K562 (cell line): ENCODE data around the gene ALK. TPM values are rescaled to one million over a fixed set of nuclear protein-coding genes. Genes with fewer than 3 reads are reported as not detected.

Experiments
- ATAC-seq: fragments of 200-7000 bp; cut with Tn5 transposase; 3 replicates; pipeline ENCODE4 v1.9.1; 2020; ENCODE audit warnings: moderate library complexity
- BruUV-seq: library from RNA; stranded (reverse); fragments of 400-500 nt; replicated peaks from 2 replicates; lab custom pipeline; 2021; lab: Mats Ljungman, UMichigan
- CTCF ChIA-PET: fragments of 300-600 bp; formaldehyde crosslinking; extraction: SDS; loops from one replicate; lab custom pipeline; 2021; ENCODE audit warnings: low intra/inter-chr PET ratio; lab: Yijun Ruan, JAX
- POLR2A ChIA-PET: fragments of 300-600, 350-650 bp; sonication (Branson Sonifier 250); formaldehyde crosslinking; extraction: SDS; loops from one replicate; lab custom pipeline; 2021; ENCODE audit warnings: antibody characterized with exemption, inconsistent platforms; lab: Yijun Ruan, JAX
- DNase-seq, 4 experiments: peaks; one replicate each; pipeline versions ENCODE4 v3.0.0 to v3.0.0-alpha.2; 2011 to 2018; ENCODE audit warnings: low spot score in 3 of 4, mixed read lengths in 3 of 4; ENCODE audit errors: extremely low read depth in 1 of 4
- FAIRE-seq: peaks from 2 replicates; lab custom pipeline; 2011; peaks lifted over from hg19 to GRCh38; lab: Jason Lieb, UNC
- H2AFZ ChIP-seq: 2 replicates; pipeline ENCODE4 v1.6.0; 2011; ENCODE audit warnings: low read depth, low read length, control low read depth, inconsistent platforms
- H3K27ac ChIP-seq: fragments of 200-600 bp; 3 replicates; pipeline ENCODE4 v1.8.0; 2011; ENCODE audit warnings: low read depth, mild to moderate bottlenecking, control low read depth, inconsistent platforms, low read length, moderate library complexity, mixed read lengths; ENCODE audit errors: extremely low read depth
- H3K27me3 ChIP-seq, 2 experiments: fragments of 300-600 bp in 1 of 2; 2 replicates in 1 of 2; 3 replicates in 1 of 2; pipeline versions ENCODE4 v1.6.0 to v1.8.0; 2011; ENCODE audit warnings: inconsistent platforms in 2 of 2, low read length in 2 of 2, mild to moderate bottlenecking in 1 of 2, mixed read lengths in 1 of 2, moderate library complexity in 1 of 2; ENCODE audit not compliant: control insufficient read depth in 2 of 2, insufficient read depth in 2 of 2
- H3K36me3 ChIP-seq: fragments of 300-600 bp; 3 replicates; pipeline ENCODE4 v1.8.0; 2011; ENCODE audit warnings: mild to moderate bottlenecking, low read length, inconsistent platforms; ENCODE audit not compliant: control insufficient read depth, insufficient read depth
- H3K4me1 ChIP-seq, 2 experiments: fragments of 200-600 bp in 1 of 2; replicated peaks in 1 of 2; 2 replicates in 1 of 2; 3 replicates in 1 of 2; pipeline versions ENCODE4 v1.5.1 to v1.8.0; 2011; ENCODE audit warnings: inconsistent platforms in 2 of 2, low read length in 2 of 2, mild to moderate bottlenecking in 1 of 2, mixed read lengths in 1 of 2, moderate library complexity in 1 of 2; ENCODE audit not compliant: control insufficient read depth in 2 of 2, insufficient read depth in 2 of 2
- H3K4me2 ChIP-seq: 2 replicates; pipeline ENCODE4 v1.6.1; 2011; ENCODE audit warnings: low read length, control low read depth, inconsistent platforms, mixed read lengths; ENCODE audit not compliant: insufficient read depth
- H3K4me3 ChIP-seq: fragments of 200-600 bp; sonication (generic), shearing (Covaris generic); 2 replicates; pipeline ENCODE4 v1.5.1; 2016; ENCODE audit warnings: control low read depth, inconsistent platforms
- H3K79me2 ChIP-seq: fragments of 200-600 bp; 3 replicates; pipeline ENCODE4 v1.8.0; 2011; ENCODE audit warnings: low read length, inconsistent platforms; ENCODE audit not compliant: control insufficient read depth, insufficient read depth
- H3K9ac ChIP-seq, 2 experiments: 2 replicates each; pipeline versions ENCODE4 v1.6.0 to v1.6.1; 2011; ENCODE audit warnings: low read depth in 2 of 2, low read length in 2 of 2, control low read depth in 1 of 2, inconsistent platforms in 1 of 2, mild to moderate bottlenecking in 1 of 2, mixed read lengths in 1 of 2; ENCODE audit not compliant: insufficient read depth in 1 of 2
- H3K9me1 ChIP-seq: one replicate; pipeline ENCODE4 v1.6.0; 2011; ENCODE audit warnings: inconsistent platforms, mild to moderate bottlenecking, low read length, moderate library complexity; ENCODE audit not compliant: control insufficient read depth, insufficient read depth
- H3K9me3 ChIP-seq: replicated peaks from 2 replicates; pipeline ENCODE4 v1.5.1; 2011; ENCODE audit warnings: low read depth, low read length, inconsistent platforms; ENCODE audit not compliant: control insufficient read depth, insufficient read depth
- H4K20me1 ChIP-seq: replicated peaks from 2 replicates; pipeline ENCODE4 v1.6.1; 2011; ENCODE audit warnings: low read length, inconsistent platforms, mixed read lengths; ENCODE audit not compliant: control insufficient read depth, insufficient read depth
- HDAC3 ChIP-seq: fragments of 450-650 bp; IDR thresholded peaks from 2 replicates; pipeline ENCODE4 v1.6.1; 2018; ENCODE audit warnings: borderline replicate concordance, mild to moderate bottlenecking, moderate library complexity; ENCODE audit not compliant: partially characterized antibody
- HNRNPK ChIP-seq: fragments of 200-400 bp; formaldehyde crosslinking; IDR thresholded peaks from one replicate; pipeline ENCODE4 v1.6.1; 2018; ENCODE audit warnings: mild to moderate bottlenecking, low read depth, low read length; ENCODE audit not compliant: poor library complexity, severe bottlenecking
- KLF16 ChIP-seq: IDR thresholded peaks from 2 replicates; pipeline ENCODE4 v1.6.1; 2016; ENCODE audit warnings: antibody characterized with exemption
- L3MBTL2 ChIP-seq: fragments of 450-650 bp; IDR thresholded peaks from 2 replicates; pipeline ENCODE4 v1.6.1; 2016; ENCODE audit warnings: mild to moderate bottlenecking, moderate library complexity
- RFX5 ChIP-seq: IDR thresholded peaks from 2 replicates; pipeline ENCODE4 v1.6.1; 2011; ENCODE audit warnings: low read depth, mild to moderate bottlenecking, improper control_type of control experiment, low read length
- SMARCC2 ChIP-seq: fragments of 450-650 bp; IDR thresholded peaks from 2 replicates; pipeline ENCODE4 v1.6.1; 2017; ENCODE audit warnings: antibody characterized with exemption, moderate library complexity, mild to moderate bottlenecking, low read depth
- SNRNP70 ChIP-seq: fragments of 200-400 bp; formaldehyde crosslinking; optimal IDR thresholded peaks from 2 replicates; pipeline ENCODE3; 2017; ENCODE audit warnings: low read depth, low read length
- ZNF134 ChIP-seq: fragments of 250-450 bp; sonication (Bioruptor Pico); conservative IDR thresholded peaks from 2 replicates; pipeline ENCODE4 v1.4.0; 2020
- ZNF263 ChIP-seq: sonication (generic); formaldehyde crosslinking; IDR thresholded peaks from 2 replicates; pipeline ENCODE4 v1.8.0; 2022; ENCODE audit warnings: mild to moderate bottlenecking, missing genetic modification reagents, borderline replicate concordance
- WGBS: fragments of 100-300 bp; shearing (Covaris generic); methylation state at CpG from one replicate; pipeline ENCODE4 v1.1.6; 2016; ENCODE audit warnings: low coverage, mixed read lengths; ENCODE audit not compliant: insufficient coverage; ENCODE audit errors: missing lambda C conversion rate; 5-methylcytosine and 5-hydroxymethylcytosine counted together
- in situ Hi-C: fragments of 300-500 bp; cut with MboI; formaldehyde crosslinking; loops from 4 replicates; pipeline ENCODE4 v1.15.0; 2018; ENCODE audit warnings: inconsistent platforms, mixed read lengths
- intact Hi-C: fragments of 100-400 bp; cut with micrococcal nuclease; formaldehyde crosslinking; loops from 2 replicates; pipeline ENCODE4 v1.14.2; 2022
- polyA plus RNA-seq, 8 experiments: library from polyadenylated mRNA; depleted of rRNA in 4 of 8; stranded (reverse) in 5 of 8; unstranded in 3 of 8; fragments of >200 nt; fragmentation: Nextera tagmentation in 2 of 8; fragmentation: Illumina TruSeq in 1 of 8; extraction: Ambion mirVana in 2 of 8; extraction: Trizol in 1 of 8; gene quantifications; 2 replicates each; pipeline versions ENCODE4 v1.2.1 to v1.2.3, GENCODE V29; 2011 to 2014; ENCODE audit warnings: inconsistent platforms in 1 of 8, missing spikeins in 1 of 8
- total RNA-seq, 7 experiments: library from RNA; depleted of rRNA in 6 of 7; stranded (reverse); fragments of >200 nt in 6 of 7; fragmentation: Illumina TruSeq in 2 of 7; extraction: Trizol in 2 of 7; gene quantifications; 2 replicates each; pipeline versions ENCODE4 v1.2.1 to v1.2.3, GENCODE V29; 2011 to 2021; ENCODE audit warnings: low replicate concordance in 1 of 7

The ALK gene
- total and polyA plus RNA-seq, 9 of the 15 experiments (the other 6 are each of a cell fraction or from before 2014, with no cell fraction given) = not detected

GRCh38 chr2:29733213-29733612, 188.2 kb downstream of the ALK start:
- in situ Hi-C loops = no loop called here

GRCh38 chr2:29731948-29732347, 189.4 kb downstream of the ALK start:
- no TSS peak for BruUV-seq
- ATAC-seq = no peak
- H3K4me3 ChIP-seq = no peak overlapping the region
- no peaks in the 10 kb centered on the region for H3K9me1 ChIP-seq
- no peak for FAIRE-seq
- no peak for DNase-seq
- in situ Hi-C loops = no loop called here
- no peaks in the 10 kb centered on the region for H4K20me1 ChIP-seq
- ChIA-PET CTCF (no interaction called here), POLR2A (no interaction called here)
- no peaks in the 10 kb centered on the region for H3K9me3 ChIP-seq
- H3K9ac ChIP-seq = no peak overlapping the region
- no peak overlapping the region for H3K4me2 ChIP-seq
- H2AFZ ChIP-seq = no peak overlapping the region
- H3K36me3 ChIP-seq = no peaks in the 10 kb centered on the region
- no peaks in the 10 kb centered on the region for H3K79me2 ChIP-seq
- intact Hi-C loops = no loop called here
- no peak for TF ChIP-seq HNRNPK
- TF ChIP-seq SMARCC2 = no peak
- no peak for TF ChIP-seq SNRNP70
- TF ChIP-seq HDAC3 = no peak
- TF ChIP-seq RFX5 = no peak
- TF ChIP-seq KLF16 = no peak
- no peak for TF ChIP-seq ZNF263
- no peaks in the 10 kb centered on the region for H3K4me1 ChIP-seq
- no peaks in the 10 kb centered on the region for H3K27me3 ChIP-seq
- 0% methylated on average over 2 of the region's 2 CpGs for WGBS
- no peak overlapping the region for H3K27ac ChIP-seq

More at GRCh38 chr2:29733213-29733612, 188.2 kb downstream of the ALK start:
- no peaks in the 10 kb centered on the region for H3K27me3 ChIP-seq
- CTCF ChIA-PET = no interaction called here
- H4K20me1 ChIP-seq = no peaks in the 10 kb centered on the region
- intact Hi-C loops = no loop called here
- POLR2A ChIA-PET = interaction anchor here (0.6 kb wide), 1 partner anchor 35 kb away, joined by 3 read pairs; no protein-coding TSS in a partner anchor
- no peak for TF ChIP-seq ZNF134 (CRISPR knock-in tag)
- TF ChIP-seq L3MBTL2 = no peak
- WGBS = 0% methylated on average over 1 of the region's 1 CpG
- no peak for ATAC-seq
- H3K4me1 ChIP-seq = no peaks in the 10 kb centered on the region
- H3K9ac ChIP-seq = no peak overlapping the region
- no peaks in the 10 kb centered on the region for H3K9me3 ChIP-seq
- no peaks in the 10 kb centered on the region for H3K9me1 ChIP-seq
- no peak overlapping the region for H3K27ac ChIP-seq
- FAIRE-seq = no peak
- no peak for DNase-seq
- BruUV-seq = no TSS peak
- H3K4me3 ChIP-seq = no peak overlapping the region
- H3K36me3 ChIP-seq = no peaks in the 10 kb centered on the region
- H3K4me2 ChIP-seq = no peak overlapping the region
- H2AFZ ChIP-seq = no peak overlapping the region
- H3K79me2 ChIP-seq = no peaks in the 10 kb centered on the region
